ENCODE measurements around the gene BRD3. TPM values are rescaled to one million over a fixed set of nuclear protein-coding genes. Genes with fewer than 3 reads are reported as not detected.

Gene BRD3
- total RNA-seq, 2 donors from 2014 or later: 31.5 to 44.1 TPM

DNA sequence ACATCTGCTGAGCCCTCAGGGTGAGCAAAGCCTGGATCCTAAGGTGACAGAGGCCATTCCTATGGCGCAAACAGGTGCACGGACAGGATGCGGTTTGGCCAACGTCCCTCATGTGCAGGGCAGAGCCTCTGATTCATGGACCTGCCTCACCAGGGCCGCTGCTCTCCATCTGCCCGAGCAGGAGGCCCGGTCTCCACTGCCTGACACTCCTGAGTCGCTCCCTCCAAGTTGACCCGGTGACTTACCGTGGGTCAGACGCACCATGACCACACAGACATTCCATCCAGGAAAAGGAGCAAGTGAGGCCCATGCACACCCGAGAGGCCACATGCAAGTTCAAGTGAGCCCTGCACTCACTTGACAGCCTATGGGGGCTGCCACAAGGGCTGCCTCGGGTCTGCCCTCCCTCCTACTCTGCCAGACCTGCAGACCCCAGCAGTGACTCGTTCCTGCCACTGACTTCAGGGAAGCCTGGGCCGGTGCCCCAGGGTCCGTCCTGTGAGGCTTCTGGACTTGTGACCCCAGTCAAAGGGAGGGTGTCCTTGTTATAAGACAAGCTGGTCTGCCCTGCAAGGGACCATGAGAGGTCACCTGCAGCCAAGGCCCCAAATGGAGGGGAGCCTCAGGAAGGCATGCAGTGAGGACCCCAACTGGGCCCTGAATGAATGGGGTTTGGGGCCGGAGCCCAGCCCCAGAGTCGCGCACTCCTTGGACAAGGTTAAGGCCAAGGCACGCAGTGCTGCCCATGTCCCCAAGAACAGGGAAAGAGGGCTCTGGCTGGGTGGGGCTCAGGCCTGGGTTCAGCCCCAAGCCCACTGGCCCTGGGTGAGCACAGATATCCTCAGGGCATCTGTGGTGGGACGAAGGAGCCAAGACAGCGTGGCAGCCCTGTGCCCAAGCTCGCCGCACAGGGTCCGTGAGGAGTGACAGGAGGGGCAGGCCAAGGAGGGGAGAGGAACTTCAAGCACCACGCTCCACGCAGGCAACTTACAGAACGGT lies 32.5 kb downstream of the BRD3 start:
- peaks cover 2% of the 10 kb centered on the region for H3K4me1 Mint-ChIP-seq

DNA sequence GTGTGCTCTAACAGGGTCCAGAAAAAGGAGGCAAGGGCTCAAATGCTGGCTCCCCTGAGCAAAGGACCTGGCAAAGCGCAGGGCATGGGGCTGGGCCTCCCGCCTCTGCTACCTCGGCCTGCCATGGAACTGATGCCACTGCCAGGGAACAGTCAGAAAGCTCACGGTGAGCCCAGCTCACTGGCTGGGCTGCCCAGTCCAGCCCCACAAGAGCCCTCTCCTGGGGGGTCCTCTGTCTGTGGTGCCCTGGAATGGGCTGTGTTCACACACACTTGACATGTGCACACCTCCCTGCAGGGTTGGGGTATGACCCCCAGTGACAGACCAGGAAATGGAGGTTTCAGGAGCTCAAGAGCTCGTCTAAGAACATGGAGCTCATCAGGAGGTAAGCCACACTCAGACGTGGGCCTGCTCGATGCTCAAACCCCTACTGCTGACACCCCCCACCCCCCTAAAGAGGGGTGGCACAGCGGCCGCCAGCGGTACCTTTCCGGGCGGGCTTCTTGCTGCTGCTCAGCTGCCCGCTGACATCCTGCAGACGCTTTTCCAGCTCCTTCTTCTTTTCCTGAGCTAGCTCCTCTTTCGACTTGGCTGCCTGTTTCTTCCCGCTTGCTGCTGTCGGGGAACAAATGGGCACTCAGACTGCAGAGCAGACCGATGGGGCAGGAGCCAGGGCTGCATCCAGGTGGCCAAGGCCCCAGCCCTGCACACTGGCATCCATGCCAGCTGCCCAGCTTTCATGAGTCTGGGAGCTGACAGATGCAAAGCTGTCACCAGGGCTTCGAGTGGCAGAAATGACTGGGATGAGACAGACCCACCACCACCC lies 33.4 kb downstream of the BRD3 start:
- peaks cover 7% of the 10 kb centered on the region for H3K36me3 Mint-ChIP-seq (ENCODE audit: low read depth)
- H3K4me1 Mint-ChIP-seq: peaks cover 2% of the 10 kb centered on the region
- no peak for DNase-seq

More for the DNA sequence above, 32.5 kb downstream of the BRD3 start:
- Mint-ChIP-seq H3K27me3 (no peaks in the 10 kb centered on the region), H3K36me3 (ENCODE audit: low read depth) (peaks cover 7% of the 10 kb centered on the region), H3K27ac (no peak overlapping the region), H3K4me3 (no peak overlapping the region)
- H3K9me3 ChIP-seq (ENCODE audit: control insufficient read depth, low read length, poor library complexity, severe bottlenecking): no peaks in the 10 kb centered on the region
- DNase-seq: no peak
- ATAC-seq: no peak

DNA sequence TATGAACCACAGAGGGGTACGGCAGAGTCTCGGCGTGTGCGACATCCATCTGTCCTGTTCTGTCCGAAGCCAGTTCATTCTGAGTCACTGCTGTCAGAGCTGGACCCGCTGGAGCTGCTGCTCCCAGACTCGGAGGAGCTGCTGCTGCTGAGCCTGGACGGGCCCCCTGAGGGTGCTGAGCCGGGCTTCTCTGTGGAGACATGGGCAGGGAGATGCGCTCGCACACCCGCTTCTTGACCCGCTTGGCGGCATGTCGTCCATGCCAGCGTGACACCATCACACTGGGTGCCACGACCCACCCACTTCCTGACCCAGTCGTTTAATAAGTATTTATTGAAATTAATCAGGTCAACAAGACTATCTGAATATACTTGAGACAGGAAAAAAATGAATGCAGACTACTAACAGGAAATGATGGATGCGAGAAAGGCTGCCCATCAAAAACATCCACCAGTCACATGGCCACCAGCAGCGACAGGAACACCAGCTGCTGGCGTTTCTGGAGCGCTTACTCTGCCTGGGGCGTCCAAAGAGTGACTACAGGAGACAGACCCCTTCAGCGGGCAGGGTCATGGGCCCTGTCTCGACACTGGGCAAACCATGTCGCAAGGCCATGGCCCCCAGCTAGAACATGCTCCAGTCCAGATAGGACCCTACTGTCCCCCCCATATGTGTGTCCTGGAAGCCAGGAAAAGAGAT lies 34.2 kb downstream of the BRD3 start:
- peaks cover 2% of the 10 kb centered on the region for H3K4me1 Mint-ChIP-seq
- DNase-seq (no peak), ATAC-seq (no peak)
- H3K36me3 Mint-ChIP-seq (ENCODE audit: low read depth): peaks cover 7% of the 10 kb centered on the region
- no peaks in the 10 kb centered on the region for H3K9me3 ChIP-seq (ENCODE audit: control insufficient read depth, low read length, poor library complexity, severe bottlenecking)
- H3K4me3 Mint-ChIP-seq: no peak overlapping the region
- H3K27me3 Mint-ChIP-seq: no peaks in the 10 kb centered on the region
- no peak overlapping the region for H3K27ac Mint-ChIP-seq

More for the DNA sequence above, 33.4 kb downstream of the BRD3 start:
- no peak overlapping the region for H3K27ac Mint-ChIP-seq
- H3K4me3 Mint-ChIP-seq: no peak overlapping the region
- no peak for ATAC-seq
- no peaks in the 10 kb centered on the region for H3K27me3 Mint-ChIP-seq
- H3K9me3 ChIP-seq (ENCODE audit: control insufficient read depth, low read length, poor library complexity, severe bottlenecking): no peaks in the 10 kb centered on the region

DNA sequence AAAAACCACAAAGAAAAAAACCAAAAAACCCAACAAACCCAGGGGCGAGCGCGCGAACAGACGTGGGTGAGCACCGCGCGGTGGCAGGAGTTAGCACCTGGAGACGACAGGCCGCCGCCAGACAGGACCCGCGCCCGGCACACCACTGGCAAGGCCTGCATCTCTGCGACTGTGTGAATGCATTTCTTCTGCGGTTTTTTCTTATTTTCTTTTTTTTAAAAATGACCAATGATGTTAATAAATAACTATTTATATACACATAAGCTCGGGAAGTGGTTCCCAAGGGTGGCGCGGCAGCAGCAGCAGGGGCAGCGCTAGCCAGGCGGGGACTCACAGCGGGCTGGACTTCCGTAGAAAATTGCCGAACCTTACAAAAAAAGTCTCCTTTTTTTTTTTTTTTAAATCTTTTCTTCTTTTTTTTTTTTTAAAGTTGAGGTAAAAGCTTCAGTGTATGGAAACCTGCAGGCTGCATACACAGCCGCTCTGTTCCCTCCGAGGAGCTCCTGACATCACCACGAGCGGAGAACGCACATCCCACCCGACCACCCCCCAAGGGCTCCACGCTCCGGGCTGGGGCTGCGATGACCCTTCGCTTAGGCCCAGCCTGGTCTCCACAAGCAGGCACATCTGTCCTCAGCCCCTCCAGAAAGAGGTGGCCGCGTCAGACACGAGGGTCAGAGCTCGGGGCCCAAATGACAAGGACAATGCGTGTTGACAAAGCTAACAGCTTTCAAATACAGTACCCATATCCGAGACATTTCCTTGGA lies 35.2 kb downstream of the BRD3 start:
- Mint-ChIP-seq H3K36me3 (ENCODE audit: low read depth) (peaks cover 7% of the 10 kb centered on the region), H3K27ac (no peak overlapping the region), H3K27me3 (no peaks in the 10 kb centered on the region), H3K4me3 (no peak overlapping the region), H3K4me1 (peaks cover 5% of the 10 kb centered on the region)
- ATAC-seq (no peak), DNase-seq (no peak)
- no peaks in the 10 kb centered on the region for H3K9me3 ChIP-seq (ENCODE audit: control insufficient read depth, low read length, poor library complexity, severe bottlenecking)

DNA sequence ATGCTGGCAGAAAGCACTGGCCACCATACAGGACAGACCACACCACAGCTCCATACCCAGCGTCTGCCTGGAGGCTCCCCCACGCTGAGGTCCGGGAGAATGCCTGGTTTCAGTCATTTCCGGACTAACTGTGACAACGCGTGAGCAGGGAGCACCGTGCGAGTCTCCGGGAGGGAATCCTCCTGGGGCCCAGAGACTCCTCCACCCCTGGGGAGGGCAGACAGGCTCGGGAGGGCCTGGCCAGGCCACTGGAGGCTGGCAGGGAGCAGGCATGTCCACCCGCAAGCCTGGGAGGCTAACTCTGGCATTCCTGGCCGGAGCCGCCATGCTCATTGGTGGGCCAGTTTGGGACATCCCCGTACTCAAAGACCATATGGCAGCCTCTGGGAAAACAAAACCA lies 36.0 kb downstream of the BRD3 start:
- ATAC-seq (no peak), DNase-seq (no peak)
- H3K9me3 ChIP-seq (ENCODE audit: control insufficient read depth, low read length, poor library complexity, severe bottlenecking): no peaks in the 10 kb centered on the region
- H3K27me3 Mint-ChIP-seq: no peaks in the 10 kb centered on the region
- peaks cover 5% of the 10 kb centered on the region for H3K4me1 Mint-ChIP-seq
- H3K36me3 Mint-ChIP-seq (ENCODE audit: low read depth): peaks cover 7% of the 10 kb centered on the region
- no peak overlapping the region for H3K4me3 Mint-ChIP-seq
- no peak overlapping the region for H3K27ac Mint-ChIP-seq

DNA sequence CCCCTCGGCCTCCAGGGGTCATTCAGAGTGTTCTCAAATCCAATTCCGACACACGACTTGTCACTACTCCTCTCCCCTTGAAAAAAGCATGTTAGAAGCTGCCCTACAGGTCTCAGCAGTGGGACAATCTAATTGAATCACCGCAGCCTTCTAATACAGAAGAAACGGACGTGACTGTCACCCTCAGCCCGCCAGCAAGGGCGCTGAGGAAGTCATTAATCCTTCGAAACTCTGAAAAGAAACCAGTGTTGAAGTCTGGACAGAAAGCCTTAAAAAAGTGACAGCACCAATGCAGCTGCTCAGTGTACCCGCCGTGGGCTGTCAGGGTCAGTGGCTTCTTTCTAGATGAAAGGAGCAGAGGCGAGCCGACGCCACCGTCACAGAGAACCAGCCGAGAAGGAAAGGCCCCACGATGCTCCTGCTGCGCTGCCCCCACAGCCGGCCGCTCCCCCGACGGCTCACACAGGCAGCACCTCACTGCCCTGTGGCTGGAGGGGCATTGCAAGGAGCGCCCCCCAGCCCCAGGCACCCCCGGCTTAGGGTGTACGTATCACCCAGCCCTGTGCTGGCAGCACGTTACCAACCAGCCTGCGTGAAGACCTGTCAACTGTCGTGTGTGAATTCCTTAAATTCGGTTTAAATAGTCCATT lies 36.9 kb downstream of the BRD3 start:
- no peaks in the 10 kb centered on the region for H3K9me3 ChIP-seq (ENCODE audit: control insufficient read depth, low read length, poor library complexity, severe bottlenecking)
- H3K4me1 Mint-ChIP-seq: peaks cover 11% of the 10 kb centered on the region
- DNase-seq (no peak), ATAC-seq (no peak)
- peaks cover 3% of the 10 kb centered on the region for H3K36me3 Mint-ChIP-seq (ENCODE audit: low read depth)
- no peaks in the 10 kb centered on the region for H3K27me3 Mint-ChIP-seq
- no peak overlapping the region for H3K27ac Mint-ChIP-seq
- H3K4me3 Mint-ChIP-seq: no peak overlapping the region

DNA sequence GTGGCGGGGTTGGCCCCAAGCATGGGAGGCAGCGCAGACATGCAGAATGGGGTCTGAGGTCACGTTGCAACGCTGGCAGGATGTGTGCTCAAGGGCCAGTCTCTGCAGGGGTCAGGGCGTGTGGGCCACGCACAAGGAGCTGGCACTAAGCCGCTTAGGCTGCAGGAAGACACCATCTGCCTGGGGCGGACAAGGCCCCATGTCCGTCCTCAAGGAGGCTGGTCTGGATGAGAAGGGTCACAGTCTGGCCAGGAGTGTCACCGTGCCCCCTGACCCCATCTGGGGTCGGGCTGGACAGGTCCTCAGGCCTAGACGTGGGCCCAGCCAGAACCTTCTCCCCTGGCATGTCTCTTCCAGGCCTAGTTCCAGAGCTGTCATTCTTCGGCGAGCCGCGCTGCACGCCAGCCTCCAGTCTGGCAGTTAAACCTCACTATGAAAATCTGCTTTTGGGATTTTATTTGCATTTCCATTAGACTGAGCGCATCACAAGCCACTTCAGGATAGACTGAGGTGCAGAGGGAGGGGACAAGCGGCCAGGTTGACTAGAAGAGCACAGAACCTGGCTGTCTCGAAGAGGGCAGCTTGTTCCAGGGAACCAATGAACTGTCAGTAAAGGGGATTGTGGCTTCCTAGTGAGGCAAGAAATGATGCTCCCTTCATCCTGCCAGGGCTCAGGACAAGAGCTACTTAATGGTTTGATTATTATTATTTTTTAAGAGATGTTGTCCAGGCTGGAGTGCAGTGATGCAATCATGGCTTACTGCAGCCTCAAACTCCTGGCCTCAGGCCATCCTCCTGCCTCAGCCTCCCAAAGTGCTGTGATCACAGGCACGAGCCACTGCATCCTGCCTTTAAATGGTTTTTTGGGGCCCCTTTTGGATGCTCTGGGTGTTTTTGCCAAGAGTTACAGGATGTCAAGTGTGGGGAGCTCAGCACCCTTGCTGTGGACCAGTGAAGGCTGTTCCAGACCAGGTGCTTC lies 38.3 kb downstream of the BRD3 start:
- ATAC-seq: no peak

DNA sequence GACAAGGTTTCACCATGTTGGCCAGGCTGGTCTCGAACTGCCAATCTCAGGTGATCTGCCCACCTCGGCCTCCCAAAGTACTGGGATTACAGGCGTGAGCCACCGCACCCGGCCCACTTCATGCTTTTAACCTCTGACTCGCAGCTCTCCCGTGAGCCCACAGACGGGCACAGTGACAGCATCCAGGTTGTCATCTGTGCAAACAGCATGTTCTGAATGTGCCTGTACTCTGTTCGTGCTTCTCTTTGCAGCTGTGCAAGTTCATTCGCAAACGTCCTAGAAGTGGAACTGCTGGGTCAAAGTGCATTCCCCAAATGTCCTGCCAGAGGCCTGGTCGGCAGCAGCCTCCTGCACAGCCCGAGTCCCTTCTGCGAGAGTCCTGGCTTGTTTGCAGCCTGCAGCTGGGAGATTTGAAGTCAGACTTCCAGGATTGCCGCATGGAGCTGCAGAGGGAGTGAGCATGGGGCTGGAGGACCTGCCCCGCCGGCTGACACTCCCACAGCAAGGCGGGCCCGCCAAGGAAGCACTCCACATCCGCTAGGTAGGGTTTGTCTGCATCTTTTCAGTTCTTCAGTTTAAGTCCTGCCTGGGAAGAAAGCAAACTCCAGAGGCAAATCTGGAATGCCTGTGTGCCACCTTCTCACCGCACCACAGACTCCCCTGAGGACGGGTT lies 39.1 kb downstream of the BRD3 start:
- peak overlapping the region; percentile 85 for H3K27ac Mint-ChIP-seq
- no peaks in the 10 kb centered on the region for H3K27me3 Mint-ChIP-seq
- DNase-seq: no peak
- no peaks in the 10 kb centered on the region for H3K9me3 ChIP-seq (ENCODE audit: control insufficient read depth, low read length, poor library complexity, severe bottlenecking)
- ATAC-seq: no peak
- H3K4me1 Mint-ChIP-seq: peaks cover 17% of the 10 kb centered on the region
- no peak overlapping the region for H3K4me3 Mint-ChIP-seq
- peaks cover 3% of the 10 kb centered on the region for H3K36me3 Mint-ChIP-seq (ENCODE audit: low read depth)

More for the DNA sequence above, 38.3 kb downstream of the BRD3 start:
- H3K27ac Mint-ChIP-seq: no peak overlapping the region
- H3K9me3 ChIP-seq (ENCODE audit: control insufficient read depth, low read length, poor library complexity, severe bottlenecking): no peaks in the 10 kb centered on the region
- no peak for DNase-seq
- peaks cover 3% of the 10 kb centered on the region for H3K36me3 Mint-ChIP-seq (ENCODE audit: low read depth)
- no peak overlapping the region for H3K4me3 Mint-ChIP-seq
- H3K27me3 Mint-ChIP-seq: no peaks in the 10 kb centered on the region
- H3K4me1 Mint-ChIP-seq: peaks cover 15% of the 10 kb centered on the region

DNA sequence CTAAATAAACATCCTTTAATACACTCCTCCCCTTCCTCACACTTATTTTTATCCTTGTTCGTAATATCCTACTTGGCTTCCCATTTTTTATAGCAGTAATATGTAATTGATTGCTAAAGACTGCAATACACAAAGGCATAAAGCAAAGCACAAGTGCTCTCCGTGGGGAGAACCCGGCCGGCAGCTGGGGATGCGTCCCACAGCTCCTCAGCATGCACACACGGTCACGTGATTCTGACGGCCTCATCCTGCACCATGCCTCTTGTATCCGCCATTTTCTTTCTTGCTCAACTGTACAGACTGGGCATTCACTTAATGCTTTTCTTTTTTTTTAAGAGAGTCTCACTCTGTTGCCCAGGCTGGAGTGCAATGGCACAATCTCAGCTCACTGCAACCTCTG lies 39.8 kb downstream of the BRD3 start:
- no peaks in the 10 kb centered on the region for H3K9me3 ChIP-seq (ENCODE audit: control insufficient read depth, low read length, poor library complexity, severe bottlenecking)
- DNase-seq (no peak), ATAC-seq (no peak)
- Mint-ChIP-seq H3K4me1 (peaks cover 15% of the 10 kb centered on the region), H3K27ac (peak overlapping the region; percentile 85), H3K27me3 (no peaks in the 10 kb centered on the region), H3K4me3 (no peak overlapping the region), H3K36me3 (ENCODE audit: low read depth) (no peaks in the 10 kb centered on the region)

DNA sequence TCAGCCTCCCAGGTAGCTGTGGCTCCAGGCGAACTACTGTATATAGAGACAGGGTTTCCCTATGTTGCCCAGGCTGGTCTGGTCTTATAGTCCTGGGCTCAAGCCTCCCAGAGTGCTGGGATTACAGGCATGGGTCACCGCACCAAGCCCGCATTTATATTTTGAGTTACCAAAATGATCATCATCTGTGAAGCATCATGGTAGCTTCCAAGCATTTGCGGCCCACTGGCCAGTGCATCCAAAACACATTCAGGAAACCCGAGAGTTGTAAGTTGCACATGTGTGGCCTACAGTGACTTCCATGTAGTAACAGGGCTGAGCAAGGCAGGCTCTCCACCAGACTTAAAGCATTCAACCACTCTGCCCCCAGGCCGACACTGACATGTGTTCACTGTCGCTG lies 40.3 kb downstream of the BRD3 start:
- Mint-ChIP-seq H3K4me3 (no peak overlapping the region), H3K27me3 (no peaks in the 10 kb centered on the region), H3K4me1 (peaks cover 15% of the 10 kb centered on the region), H3K27ac (peak overlapping the region; percentile 85), H3K36me3 (ENCODE audit: low read depth) (no peaks in the 10 kb centered on the region)
- ATAC-seq (no peak), DNase-seq (no peak)
- no peaks in the 10 kb centered on the region for H3K9me3 ChIP-seq (ENCODE audit: control insufficient read depth, low read length, poor library complexity, severe bottlenecking)

DNA sequence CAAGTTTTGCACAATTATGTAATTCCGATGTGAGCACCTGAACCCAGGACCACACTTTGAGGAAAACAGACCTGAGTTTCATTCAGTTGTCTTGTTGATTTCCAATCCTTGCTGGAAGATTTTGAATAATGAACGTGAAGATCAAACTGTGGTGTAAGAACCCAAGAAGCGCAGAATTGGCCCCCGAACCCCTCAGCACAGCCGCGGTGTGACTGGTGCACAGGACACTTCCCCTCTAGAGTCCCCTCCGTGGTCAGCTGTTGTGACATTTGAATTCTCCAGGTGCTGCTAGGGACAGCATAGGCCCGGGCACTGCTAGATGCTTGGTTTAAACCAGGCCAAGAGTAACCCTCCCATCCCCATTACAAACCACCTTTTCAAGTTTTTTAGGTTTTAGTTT lies 40.8 kb downstream of the BRD3 start:
- no peaks in the 10 kb centered on the region for H3K9me3 ChIP-seq (ENCODE audit: control insufficient read depth, low read length, poor library complexity, severe bottlenecking)
- peak overlapping the region; percentile 56 for H3K4me3 Mint-ChIP-seq
- peaks cover 15% of the 10 kb centered on the region for H3K4me1 Mint-ChIP-seq
- no peaks in the 10 kb centered on the region for H3K27me3 Mint-ChIP-seq
- ATAC-seq (no peak), DNase-seq (no peak)
- H3K36me3 Mint-ChIP-seq (ENCODE audit: low read depth): no peaks in the 10 kb centered on the region
- no peak overlapping the region for H3K27ac Mint-ChIP-seq
